GM18867 (cell line): ENCODE measurements around the gene SIGLEC5.

Source experiments
- ATAC-seq: cut with Tn5 transposase; IDR thresholded peaks from one replicate; pipeline ENCODE4 v1.9.1; 2021; ENCODE audit warnings: mild to moderate bottlenecking, moderate library complexity; ENCODE audit not compliant: unreplicated experiment

The SIGLEC5 gene

DNA sequence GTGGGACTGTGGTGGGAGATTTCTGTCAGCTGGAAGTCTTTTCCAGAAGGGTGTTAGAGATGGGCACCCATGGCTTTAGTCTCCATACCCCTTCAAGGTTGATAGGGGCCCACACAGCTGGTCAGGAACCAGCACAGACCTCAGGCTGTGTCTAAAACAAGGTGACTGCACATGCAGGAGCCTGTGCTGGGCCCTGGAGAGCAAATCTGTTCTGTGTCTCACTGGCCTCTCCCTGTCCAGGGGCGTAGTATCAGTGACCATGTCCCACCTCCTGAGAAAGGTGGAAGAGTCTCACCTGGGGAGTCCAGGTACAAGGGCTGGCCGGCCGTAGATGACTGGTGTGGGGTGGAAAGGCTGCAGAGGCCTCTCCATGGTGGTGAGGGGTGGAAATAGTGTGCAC is 39.8 kb downstream of the SIGLEC5 start:
- ATAC-seq, result no peak

- no peak for ATAC-seq
Observed at GRCh38 chr19:51589511-51589910, 40.7 kb downstream of the SIGLEC5 start.

- ATAC-seq, result no peak
Observed at GRCh38 chr19:51587264-51588191, 42.7 kb downstream of the SIGLEC5 start.

- no peak for ATAC-seq
Observed at GRCh38 chr19:51586799-51587198, 43.4 kb downstream of the SIGLEC5 start.

GRCh38 chr19:51586103-51586728 is 44.0 kb downstream of the SIGLEC5 start:
- ATAC-seq, result no peak

GRCh38 chr19:51576850-51577249 is 53.4 kb downstream of the SIGLEC5 start:
- ATAC-seq, result no peak

GRCh38 chr19:51573331-51573730 is 56.9 kb downstream of the SIGLEC5 start:
- no peak for ATAC-seq

GRCh38 chr19:51572908-51573307 is 57.3 kb downstream of the SIGLEC5 start:
- no peak for ATAC-seq

- ATAC-seq, result no peak
Observed at GRCh38 chr19:51572410-51572809, 57.8 kb downstream of the SIGLEC5 start.

DNA sequence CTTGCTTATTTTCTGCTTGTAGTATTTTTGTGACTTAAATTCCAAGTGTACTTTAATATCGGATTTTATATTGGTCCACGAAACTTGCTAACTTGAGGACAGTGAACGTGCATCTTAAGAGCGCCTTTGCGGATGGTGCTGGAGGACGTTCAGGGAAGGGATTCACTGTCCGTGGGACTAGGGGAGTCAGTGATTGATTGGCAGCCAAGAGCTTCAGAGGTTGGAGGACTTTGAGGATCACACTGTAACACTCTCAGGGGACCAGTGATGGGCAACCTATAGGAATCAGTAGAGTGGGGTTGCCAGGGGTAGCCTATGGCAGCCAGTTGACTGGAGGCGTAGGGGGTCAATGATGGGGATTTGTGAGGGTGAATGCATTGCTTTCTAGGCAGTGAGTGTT is 58.6 kb downstream of the SIGLEC5 start:
- ATAC-seq, result no peak

DNA sequence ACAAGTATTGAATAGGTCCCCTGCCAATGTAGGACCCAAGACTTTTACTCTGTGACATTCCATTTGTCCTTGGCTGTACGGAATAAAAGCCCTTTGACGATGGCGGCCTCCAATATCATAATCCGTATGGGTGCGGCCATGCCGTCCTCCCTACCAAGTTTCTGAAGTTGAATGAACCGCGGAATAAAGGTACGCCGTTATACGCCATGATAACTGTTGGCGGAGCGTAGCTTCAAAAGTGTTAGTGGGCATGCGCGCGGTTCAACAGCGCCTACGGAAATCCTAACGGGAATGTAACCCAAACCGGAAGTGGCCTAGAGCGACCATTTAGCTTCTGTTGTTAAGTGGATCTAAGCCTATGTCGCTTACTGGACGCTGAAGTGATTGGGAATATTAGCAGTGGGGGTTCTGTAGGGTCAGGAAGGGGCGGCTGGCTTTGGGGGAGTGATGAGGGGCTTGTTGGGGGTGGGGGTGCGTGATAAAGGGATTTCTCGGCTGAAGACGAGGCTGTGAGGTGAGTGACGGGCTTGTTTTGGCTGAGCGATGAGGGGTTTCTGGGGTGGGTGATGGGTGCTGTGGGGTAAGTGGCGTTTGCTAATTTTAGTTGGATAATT is 59.1 kb downstream of the SIGLEC5 start, which contains the start of gene ZNF175:
Gene ZNF175 (plus strand): TSS at position 322 of the 614 bp plus-strand sequence. CDS start 2,047 bp downstream, outside the sequence.
- ATAC-seq, result peak; percentile 80

- ATAC-seq, result no peak
Observed at GRCh38 chr19:51568456-51568855, 61.7 kb downstream of the SIGLEC5 start.

DNA sequence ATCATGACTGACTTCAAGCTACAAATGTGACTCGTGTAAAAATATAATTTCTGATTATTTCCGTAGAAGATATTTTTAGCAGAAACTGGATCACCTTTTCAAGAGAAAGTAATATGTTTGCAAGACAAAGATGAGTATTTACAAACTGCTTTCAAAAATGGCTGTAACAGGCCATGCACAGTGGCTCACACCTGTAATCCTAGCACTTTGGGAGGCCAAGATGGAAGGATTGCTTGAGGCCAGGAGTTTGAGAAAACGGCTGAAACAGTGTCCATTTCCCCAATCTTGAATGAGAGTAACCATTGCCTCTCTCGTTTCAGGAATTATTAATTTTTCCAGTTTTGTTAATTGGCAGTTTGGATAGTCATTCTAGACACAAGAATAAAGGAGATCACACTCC is 62.6 kb downstream of the SIGLEC5 start:
- no peak for ATAC-seq

GRCh38 chr19:51566489-51567100 is 63.6 kb downstream of the SIGLEC5 start:
- ATAC-seq, result no peak

DNA sequence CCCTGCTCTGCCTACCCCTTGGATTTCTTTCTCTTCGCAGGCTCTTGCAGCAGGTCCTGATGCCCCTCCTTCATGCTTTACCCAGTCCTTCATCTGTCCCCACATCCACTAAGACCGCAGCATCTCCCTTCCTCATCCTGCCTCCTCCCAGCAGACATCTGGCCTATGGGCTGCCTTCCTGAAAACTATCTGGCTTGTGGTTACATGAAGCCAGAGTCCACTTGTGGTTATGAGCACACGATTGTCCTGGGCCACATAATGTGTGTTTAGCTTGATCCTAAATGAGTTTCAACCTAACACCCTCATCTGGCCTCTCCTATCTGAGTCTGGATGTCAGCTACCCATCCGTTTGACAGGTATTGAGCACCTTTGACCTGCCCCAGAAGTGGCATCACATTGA is 64.6 kb downstream of the SIGLEC5 start:
- no peak for ATAC-seq

DNA sequence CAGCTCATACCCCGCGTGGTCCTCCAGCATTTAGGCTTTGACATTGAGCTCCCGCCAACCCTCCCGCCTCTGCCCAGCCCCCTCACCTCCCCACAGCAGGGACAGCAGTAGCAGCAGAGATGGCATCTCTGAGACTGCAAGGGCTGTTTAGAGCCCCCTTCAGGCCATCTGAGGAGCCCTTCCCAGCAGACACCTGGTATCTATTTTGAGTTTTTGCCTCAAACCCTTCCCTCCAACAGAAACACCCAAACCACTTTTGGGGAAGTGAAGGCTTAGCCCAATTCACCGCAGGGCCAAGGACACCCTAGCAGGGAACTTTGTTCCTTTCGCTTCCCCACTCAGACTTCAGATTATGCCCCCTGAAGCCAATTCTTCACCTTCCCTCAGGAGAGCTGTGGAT is 65.4 kb downstream of the SIGLEC5 start:
- ATAC-seq, result no peak
